Stimulated activated CD8-positive, alpha-beta memory T cell treated with anti-CD3 and anti-CD28 coated beads, Interleukin-4, amount 100 ng/mL, for 4 hours (primary cell): ENCODE results near the gene PIGQ.
"Not testable (repeated sequence)": the region's sequence is repeated elsewhere in the genome, so short reads cannot be mapped to it uniquely, and the experiment has no call there.

Experiments
- DNase-seq, 2 donors: peaks; one replicate each; pipeline ENCODE4 v3.0.0-alpha.2; 2020; ENCODE audit warnings: low read depth in 2 of 2, low spot score in 1 of 2

Gene PIGQ

GRCh38 chr16:585351-585750 is 15.6 kb downstream of the PIGQ start:
- DNase-seq: no peak

- no peak for DNase-seq
These were observed 16.4 kb downstream of the PIGQ start for GRCh38 chr16:586047-586644.

- no peak for DNase-seq
These were observed 17.1 kb downstream of the PIGQ start for GRCh38 chr16:586645-587590.

- peak; percentile 34 to 37 for DNase-seq
These were observed 18.8 kb downstream of the PIGQ start for GRCh38 chr16:588639-588888.

- DNase-seq: peak; percentile 94 to 98
These were observed 19.3 kb downstream of the PIGQ start for GRCh38 chr16:588889-589657.

GRCh38 chr16:589658-590187 is 20.0 kb downstream of the PIGQ start, which contains the start of gene RAB40C:
Gene RAB40C (plus strand): TSS chr16:590066. CDS start chr16:590292, 226 bp downstream.
- DNase-seq: peak; percentile 98 to 99

- no peak for DNase-seq
These were observed 20.5 kb downstream of the PIGQ start for GRCh38 chr16:590188-590814.

GRCh38 chr16:590815-591200 is 21.0 kb downstream of the PIGQ start:
- DNase-seq: no peak

GRCh38 chr16:591231-591630 is 21.5 kb downstream of the PIGQ start:
- no peak for DNase-seq

- no peak for DNase-seq
These were observed 22.2 kb downstream of the PIGQ start for GRCh38 chr16:591892-592517.

GRCh38 chr16:592518-593306 is 22.9 kb downstream of the PIGQ start:
- no peak for DNase-seq

GRCh38 chr16:593406-593805 is 23.6 kb downstream of the PIGQ start:
- DNase-seq: no peak

- no peak for DNase-seq
These were observed 24.0 kb downstream of the PIGQ start for GRCh38 chr16:593807-594206.

- no peak for DNase-seq
These were observed 25.3 kb downstream of the PIGQ start for GRCh38 chr16:595094-595528.

GRCh38 chr16:595942-596735 is 26.4 kb downstream of the PIGQ start:
- no peak for DNase-seq

GRCh38 chr16:596736-597060 is 26.9 kb downstream of the PIGQ start:
- DNase-seq: no peak

- DNase-seq: not testable (repeated sequence)
These were observed 27.9 kb downstream of the PIGQ start for GRCh38 chr16:597655-598054.

GRCh38 chr16:598823-599739 is 29.3 kb downstream of the PIGQ start:
- no peak for DNase-seq
